GM18909 (cell line): ENCODE data around the gene EIF3D.
"Not testable (repeated sequence)": the region's sequence is repeated elsewhere in the genome, so short reads cannot be mapped to it uniquely, and the experiment has no call there.

Experiments used
- ATAC-seq: cut with Tn5 transposase; IDR thresholded peaks from one replicate; pipeline ENCODE4 v1.9.1; 2021; ENCODE audit warnings: mild to moderate bottlenecking; ENCODE audit not compliant: unreplicated experiment, poor library complexity

EIF3D gene

DNA sequence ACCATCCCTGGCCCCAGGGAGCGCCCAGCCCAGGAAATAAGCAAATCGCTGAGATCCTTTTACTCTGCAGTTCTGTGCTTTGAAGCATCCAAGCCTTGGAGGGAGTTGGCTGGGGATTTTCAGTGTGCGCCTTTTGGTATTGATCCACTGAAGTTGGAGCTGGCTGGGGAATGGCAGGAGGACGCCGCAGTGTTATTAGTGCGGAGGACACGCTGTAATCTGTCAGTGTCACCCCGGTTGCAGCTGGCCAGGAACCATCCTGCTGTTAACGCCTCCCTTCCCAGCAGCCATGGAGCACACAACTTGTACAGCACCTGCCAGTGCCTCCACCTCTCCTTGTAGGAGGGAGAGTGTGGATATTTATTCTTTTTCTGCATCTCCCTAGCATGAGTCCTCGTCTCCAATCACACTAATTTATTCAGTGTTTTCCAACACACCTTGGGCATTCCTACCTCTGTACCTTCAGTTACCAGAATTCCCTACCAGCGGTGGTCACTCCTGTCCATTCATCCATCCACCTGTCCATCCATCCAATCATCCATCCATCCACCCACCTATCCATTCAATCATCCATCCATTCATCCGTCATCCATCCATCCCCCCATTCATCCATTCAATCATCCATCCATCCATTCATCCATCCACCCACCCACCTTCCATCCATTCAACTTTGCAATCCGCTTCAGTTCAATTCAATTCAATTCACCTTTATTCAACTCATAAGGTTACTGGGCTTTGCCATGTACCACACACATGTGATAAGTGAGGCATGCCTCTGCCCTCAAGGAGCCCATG lies 21.9 kb upstream of the EIF3D start:
- no peak for ATAC-seq

DNA sequence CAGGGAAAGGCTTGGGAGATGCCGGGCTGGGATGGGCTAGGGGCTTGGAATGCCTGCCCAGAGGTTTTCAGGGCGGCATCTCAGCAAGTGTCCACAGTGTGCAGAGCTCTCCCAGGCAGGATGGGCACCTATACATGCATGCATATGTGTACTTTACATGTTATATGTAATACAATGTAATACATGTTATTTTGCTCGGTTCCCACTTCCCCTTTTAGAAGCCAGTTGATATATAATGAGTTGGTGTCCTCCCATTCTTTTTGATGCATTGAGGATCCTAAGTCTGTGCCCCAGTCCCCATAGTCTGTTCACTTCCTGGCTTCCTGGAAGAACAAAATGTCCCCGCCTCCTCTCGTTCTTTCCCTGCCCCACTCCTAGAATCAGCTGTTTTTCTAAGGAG lies 20.1 kb upstream of the EIF3D start:
- no peak for ATAC-seq

DNA sequence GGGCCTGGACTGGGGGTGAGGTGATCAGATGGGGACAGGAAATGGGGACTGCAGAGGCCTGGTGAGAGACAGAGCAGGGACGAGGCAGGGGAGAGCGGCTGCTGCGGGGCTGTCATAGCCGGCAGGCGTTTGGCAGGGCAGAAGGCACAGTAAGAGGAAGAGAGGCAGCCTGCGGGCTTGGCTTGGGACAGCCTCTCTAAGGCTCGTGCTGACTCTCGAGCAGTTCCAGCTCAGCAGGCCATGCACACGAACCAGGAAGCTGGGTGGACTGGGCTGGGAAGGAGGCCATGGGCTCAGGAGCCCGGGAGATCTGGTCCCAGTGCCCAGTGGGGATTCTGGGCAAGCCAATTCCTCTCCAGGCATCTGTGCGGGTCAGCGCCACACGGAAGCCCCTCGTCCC lies 19.6 kb upstream of the EIF3D start:
- ATAC-seq, result no peak

DNA sequence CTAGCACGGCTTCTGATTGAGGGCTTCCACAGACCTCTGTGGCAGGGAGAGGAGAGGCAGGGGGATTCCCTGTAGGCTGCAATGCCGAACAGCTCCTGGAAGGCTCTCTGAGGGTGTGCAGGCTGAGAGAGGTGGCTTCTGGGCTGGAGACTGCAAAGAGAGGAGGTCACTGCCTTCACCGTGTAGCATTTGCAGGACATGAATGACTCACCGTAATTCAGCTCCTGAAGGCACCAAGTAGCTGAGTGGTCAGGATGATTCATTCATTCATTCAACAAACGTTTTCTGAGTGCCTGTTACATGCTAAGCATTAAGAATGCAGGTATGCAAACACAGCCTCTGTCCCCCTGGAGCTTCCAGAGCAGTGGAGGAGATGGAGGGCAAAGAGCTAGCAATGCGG lies 18.0 kb upstream of the EIF3D start:
- no peak for ATAC-seq

DNA sequence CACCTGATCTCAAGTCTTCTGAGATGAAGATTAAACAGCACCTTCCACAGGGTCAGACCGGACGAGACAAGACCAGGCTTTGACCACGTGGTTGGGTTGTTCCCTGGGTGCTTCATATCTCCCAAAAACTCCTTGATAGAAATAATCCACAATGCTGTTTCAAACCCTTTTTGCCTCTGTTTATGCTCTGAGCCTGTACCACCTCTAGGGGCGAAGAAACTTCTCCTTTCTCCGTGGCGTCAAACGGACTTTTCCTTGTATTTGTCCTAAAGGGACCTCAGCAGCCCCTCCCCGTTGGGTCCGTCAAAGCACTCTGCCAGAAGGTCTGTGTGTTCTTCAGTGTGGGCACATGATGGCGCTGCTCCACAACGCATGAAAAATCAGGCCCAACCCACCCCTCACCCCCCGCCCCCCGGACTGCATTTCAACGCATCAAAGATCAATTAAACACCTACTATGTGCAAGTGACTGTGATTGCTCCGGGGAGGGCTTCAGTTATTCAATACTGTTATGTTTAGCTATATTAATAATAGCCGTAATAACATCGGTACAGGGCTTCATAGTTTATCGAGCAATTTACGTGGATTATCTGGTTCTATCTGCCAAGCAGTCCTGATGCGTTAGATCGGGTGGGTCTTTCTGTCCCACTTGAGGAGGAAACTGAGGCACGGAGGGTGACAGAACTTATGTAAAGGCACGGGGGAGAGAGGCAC lies 17.3 kb upstream of the EIF3D start:
- no peak for ATAC-seq

GRCh38 chr22:36544107-36544620 lies 15.2 kb upstream of the EIF3D start:
- ATAC-seq, result no peak

DNA sequence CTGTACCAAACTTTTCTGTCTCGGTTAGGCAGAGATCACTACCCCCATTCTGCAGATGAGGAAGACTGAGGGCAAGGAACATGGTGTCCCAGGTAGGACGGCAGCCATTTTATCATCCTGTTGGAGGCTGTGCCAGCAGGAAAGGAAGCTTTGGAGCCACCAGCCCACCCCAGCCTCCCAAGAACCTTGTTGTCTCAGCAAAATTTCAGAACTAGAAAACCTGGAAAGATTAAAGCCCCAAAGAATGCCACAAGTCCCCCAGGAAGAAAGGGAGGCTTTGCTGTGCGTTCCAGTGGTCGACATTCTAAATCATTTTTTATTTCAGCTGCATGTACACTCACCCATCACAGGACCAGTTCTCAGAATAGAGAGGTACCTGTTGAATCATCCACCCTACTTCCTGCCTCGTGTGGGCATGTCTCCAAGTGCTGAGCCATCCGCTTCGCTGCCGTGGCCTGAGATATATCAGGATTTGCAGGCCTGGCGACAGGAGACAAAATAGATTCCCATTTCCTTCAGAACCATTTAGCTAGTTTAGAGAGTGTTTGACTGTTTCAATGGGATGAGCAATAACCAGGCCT lies 13.0 kb upstream of the EIF3D start:
- ATAC-seq, result no peak

- ATAC-seq, result no peak
Measured at GRCh38 chr22:36540867-36541642, 12.1 kb upstream of the EIF3D start.

DNA sequence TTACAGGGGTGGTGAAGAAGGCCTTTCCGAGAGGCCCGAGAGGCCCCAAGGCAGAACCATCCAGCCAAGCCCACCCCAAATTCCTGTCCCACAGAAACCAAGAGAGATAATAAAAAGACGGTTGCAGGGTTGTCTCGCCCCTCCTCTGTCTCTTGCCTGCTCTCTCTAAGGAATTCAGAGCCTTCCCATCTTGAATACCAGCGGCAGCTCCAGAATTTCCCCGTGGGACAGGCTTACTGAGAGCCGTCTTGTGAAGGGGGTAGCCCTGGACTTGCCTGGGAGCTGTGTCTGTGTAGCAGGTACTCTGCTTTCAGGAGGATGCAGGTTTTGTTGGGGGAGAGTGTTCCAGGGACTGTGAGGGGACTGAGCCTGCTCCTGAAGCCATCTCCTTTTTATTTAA lies 9.6 kb upstream of the EIF3D start:
- no peak for ATAC-seq

DNA sequence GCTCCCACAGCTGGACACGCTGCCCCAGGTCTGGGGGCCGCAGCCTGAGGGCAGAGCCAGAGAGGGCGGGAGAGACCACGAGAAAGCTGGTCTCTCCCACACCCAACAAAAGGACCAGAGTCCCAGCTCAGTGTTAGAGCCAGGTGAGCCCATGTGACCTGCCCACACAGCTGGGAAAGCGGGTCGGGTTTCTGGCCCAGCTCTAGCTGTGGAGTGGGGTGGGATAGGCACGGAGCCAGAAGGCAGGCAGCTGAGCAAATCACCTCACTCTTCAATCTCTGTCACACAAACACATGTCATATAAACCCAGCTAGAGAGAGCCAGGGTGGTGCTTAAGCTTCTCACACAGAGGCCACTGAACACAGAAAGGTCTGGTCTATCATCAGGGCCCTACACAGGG lies 7.8 kb upstream of the EIF3D start:
- no peak for ATAC-seq

DNA sequence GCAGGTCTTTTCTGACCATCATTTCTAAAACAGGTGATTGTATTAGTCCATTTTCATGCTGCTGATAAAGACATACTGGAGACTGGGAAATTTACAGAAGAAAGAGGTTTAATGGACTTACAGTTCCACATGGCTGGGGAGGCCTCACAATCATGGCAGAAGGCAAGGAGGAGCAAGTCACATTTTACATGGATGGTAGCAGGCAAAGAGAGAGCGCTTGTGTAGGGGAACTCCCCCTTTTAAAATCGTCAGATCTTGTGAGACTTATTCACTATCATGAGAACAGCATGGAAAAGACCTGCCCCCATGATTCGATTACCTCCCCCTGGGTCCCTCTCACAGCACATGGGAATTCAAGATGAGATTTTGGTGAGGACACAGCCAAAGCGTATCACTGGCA lies 4.4 kb upstream of the EIF3D start:
- ATAC-seq, result not testable (repeated sequence)

- ATAC-seq, result no peak
Measured at GRCh38 chr22:36532466-36532865, 3.5 kb upstream of the EIF3D start.

DNA sequence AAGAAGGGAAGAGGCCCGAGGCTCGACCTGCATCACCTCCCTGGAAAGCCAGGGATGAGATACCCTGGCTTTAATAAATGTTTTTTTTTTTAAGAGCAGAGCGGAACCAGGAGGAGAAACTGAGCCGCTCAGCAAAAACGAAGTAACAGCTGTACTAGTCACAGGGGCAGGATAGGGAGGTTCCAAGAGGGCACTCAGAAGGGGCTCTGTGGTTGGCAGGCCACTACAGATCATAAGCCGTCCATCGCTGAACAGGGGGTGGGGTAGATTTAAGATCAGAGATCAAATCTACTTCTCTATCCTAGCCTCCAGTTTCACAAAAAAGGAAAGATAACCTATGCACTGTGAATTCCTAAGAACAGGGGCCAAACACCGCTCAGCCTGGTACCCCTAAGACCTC lies 625 bp downstream of the EIF3D start:
- ATAC-seq, result no peak

- no peak for ATAC-seq
Measured at GRCh38 chr22:36522662-36523061, 6.3 kb downstream of the EIF3D start.

GRCh38 chr22:36520423-36520822 lies 8.5 kb downstream of the EIF3D start:
- ATAC-seq, result no peak

DNA sequence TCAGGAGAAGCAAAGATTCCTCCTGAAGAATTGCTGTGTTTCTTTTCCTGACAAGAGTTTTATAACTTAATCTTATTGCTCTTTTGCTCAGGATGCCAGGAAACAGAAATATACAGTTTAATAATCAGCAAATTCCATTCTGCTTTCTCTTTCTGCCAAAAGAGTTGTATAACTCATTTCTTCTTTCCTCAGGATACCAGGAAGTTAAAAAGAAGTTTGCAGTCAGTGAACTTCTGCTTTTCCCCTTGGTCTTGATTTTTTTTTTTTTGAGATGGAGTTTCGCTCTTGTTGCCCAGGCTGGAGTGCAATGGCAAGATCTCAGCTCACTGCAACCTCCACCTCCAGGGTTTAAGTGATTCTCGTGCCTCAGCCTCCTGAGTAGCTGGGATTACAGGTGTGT lies 9.1 kb downstream of the EIF3D start:
- not testable (repeated sequence) for ATAC-seq

DNA sequence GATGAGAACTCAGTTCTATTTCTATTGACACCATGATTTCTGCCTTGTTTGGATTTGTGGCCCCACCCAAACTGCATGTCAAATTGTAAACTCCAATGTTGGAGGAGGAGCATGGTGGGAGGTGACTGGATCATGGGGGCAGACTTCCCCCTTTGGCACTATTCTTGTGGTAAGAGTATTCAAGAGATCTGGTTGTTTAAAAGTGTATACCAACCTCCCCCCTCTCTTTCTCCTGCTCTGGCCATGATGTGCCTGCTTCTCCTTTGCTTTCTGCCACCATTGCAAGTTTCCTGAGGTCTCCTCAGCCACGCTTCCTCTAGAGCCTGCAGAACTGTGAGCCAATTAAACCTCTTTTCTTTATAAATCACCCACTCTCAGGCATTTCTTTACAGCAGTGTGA lies 14.2 kb downstream of the EIF3D start:
- ATAC-seq, result no peak

GRCh38 chr22:36512991-36513390 lies 16.0 kb downstream of the EIF3D start:
- no peak for ATAC-seq

GRCh38 chr22:36512333-36512732 lies 16.6 kb downstream of the EIF3D start:
- no peak for ATAC-seq

DNA sequence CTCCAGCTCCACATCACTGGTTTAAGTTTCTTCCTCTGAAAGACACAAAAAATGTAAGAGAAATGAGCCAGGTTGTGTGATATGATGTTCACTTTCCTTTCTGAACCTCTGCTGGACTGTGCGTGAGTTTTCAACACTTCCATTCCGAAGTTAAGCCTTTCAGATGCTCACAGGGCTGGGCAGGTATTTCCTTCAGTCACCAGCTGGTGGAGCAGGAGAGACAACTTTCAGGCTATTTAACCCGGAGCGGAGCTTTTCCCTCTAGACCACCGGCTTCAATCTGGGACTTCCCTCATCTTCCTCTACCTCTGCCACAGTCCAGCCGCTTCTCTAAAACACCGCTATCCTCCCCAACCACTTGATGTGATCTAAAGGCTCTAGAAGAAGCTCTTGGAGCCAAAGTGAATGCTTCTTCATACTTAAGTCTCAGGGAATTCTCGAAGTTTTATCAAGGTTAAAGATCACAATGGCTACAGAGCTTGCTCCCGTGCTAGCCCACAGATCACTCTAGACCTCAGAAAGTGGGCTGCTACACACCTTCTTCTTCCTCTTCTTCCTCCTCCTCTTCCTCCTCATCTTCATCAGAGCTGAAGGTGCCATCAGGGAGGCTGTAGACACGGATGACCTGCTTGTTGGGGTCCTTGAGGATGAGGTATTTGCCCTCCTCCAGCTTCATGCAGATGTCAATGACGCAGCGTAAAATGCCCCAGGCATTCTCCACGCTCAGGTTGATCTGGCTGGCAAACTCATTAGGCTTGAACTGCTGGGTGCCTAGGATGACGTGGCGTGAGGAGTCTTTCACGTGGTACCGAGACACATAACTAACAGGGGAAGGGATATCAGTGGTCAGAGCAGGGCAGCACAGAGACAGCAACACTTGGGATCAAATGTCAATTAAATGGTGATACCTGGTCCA lies 17.7 kb downstream of the EIF3D start:
- ATAC-seq, result no peak
